Kidney capillary endothelial cell (primary cell): ENCODE measurements around the gene CD151.

ENCODE experiments used
- DNase-seq: peaks from one replicate; pipeline ENCODE4 v3.0.0-alpha.2; 2018; ENCODE audit warnings: low spot score

CD151 gene

GRCh38 chr11:797296-798092 lies 35.3 kb upstream of the CD151 start:
- no peak for DNase-seq

DNA sequence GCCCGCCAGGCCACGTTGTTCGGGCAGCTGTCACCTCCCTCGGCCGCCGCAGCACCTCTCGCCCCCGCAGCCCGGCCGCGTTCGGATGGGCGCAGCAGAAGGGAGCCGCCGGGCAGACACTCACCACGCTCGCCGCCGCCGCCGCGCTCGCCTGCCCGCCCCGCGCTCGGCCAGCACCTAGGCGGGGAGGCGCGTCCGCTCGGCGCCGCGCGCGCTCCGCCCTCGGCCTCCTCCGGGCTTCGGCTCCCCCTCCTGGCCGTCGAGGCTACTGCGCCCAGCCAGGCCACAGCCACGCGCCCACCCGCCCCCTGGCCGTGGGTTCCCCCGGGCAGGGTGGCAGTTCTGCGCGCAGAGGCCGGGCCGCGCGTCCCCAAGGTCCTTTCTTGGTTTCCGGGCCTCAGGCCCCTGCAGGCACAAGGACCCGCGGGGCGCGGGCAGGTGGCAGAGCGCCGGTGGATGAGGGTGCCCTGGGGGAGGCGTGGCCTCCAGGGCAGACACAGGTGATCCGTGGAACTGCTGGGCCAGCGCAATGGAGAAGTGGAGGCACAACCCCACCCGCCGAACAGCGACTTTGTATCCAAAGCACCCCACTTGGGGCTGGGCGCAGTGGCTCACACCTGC lies 34.5 kb upstream of the CD151 start, which contains the start of gene SLC25A22:
Gene SLC25A22, minus strand, starts transcription at position 189 of the 621 bp plus-strand sequence. CDS start 3,275 bp downstream, outside the sequence.
- DNase-seq: peak; percentile 82

DNA sequence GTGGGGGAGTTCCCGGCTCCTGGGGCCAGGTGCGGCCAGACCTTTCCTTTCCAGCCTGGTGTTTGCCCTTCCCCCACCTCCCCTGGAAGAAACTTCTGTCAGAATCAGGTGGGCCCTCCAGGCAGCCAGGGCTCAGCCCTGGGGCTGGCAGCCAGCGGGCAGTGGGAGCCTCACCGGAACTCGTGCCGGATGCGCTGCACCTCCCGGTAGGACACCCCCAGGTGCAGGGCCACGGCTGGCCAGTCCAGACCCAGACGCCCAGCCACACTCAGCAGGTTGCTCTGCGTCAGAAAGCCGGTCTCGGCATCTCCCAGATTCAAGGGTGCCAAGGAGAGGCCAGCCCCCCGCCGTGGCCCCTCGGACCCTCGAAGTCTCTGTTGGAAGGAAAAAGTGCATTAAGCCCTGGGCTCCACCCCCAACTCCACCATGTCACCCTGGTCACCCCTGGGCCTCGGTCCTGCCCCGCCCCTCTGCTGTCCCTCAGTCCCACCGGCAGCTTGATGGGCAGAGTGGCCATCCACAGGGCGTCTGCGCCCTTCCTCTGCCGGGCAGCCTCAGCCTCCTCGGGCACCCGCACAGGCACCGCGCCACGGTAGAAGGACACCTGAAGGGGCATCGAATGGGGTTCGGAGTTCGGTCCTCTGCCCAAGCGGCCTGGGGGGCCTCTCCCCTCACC lies 33.0 kb upstream of the CD151 start:
- DNase-seq: no peak

GRCh38 chr11:800473-800872 lies 32.3 kb upstream of the CD151 start:
- DNase-seq: no peak

DNA sequence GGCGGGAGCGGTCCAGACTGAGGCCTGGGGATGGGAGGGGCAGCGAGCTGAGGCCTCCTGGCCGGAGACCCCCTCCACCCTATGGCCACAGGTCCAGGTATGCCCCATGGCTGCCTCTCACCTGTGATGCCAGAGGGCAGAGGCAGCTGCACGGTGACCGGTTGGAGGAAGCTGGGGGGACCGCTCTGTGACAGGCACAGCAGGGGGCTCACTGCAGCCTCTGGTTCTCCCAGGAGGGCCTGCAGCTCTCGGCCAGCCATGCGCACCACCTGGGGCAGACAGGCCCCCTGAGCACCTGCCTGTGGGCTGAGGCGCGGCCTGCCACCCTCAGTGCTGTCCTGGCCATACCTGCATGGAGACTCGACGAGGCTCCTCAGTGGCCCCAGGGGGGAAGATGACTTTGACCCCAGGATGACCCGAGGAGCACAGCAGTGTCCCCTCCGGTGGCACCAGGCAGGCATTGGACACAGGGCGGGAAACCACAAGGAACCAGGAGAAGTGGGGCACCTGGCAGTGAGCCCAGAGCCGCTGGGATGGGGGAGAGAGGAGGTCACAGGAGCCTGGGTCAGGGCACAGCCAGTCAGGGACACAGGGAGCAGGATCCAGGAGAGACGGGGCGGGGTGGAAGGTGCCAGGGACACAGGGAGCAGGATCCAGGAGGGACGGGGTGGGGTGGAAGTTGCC lies 31.5 kb upstream of the CD151 start:
- no peak for DNase-seq

DNA sequence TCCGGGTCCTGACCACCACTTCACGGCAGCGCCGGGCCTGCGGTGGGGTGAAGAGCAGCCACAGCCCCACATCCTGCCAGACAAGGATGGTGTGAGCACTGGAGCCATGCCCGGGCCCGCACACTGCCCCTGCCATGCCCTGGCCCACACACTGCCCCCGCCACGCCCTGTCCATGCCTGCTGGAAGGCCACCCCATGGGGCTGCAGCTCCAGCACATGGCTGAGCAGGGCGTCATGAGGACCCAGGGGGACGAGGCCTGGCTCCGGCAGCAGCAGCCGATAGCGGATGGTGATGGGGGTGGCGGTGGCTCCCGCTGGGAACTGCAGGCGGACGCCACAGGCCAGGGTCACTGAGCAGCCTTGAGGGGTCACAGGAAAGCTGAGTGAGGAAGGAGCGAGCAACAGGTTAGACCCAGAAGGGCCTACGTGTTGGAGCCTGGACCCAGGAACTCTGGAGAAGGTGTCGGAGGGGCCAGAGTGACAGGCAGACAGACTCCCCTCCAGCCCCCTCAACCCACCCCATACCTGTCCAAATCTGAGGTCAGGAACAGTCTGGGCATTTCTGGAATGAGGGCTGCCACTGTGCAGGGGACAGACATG lies 30.6 kb upstream of the CD151 start:
- no peak for DNase-seq

- no peak for DNase-seq
Observed at GRCh38 chr11:802693-803466, 29.9 kb upstream of the CD151 start.

DNA sequence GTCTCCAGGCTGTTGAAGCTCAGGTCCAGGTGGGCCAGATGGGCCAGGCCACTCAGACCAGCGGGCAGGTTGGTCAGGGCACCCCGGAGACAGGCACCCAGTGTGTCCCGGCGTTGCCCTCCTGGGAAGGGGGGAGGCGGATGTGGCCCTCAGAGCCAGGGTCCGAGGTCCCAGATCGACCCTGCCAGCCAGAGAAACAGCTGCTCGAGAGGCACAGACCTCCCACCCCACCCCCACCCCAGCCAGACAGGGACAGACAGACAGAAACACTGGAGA lies 29.3 kb upstream of the CD151 start:
- no peak for DNase-seq

DNA sequence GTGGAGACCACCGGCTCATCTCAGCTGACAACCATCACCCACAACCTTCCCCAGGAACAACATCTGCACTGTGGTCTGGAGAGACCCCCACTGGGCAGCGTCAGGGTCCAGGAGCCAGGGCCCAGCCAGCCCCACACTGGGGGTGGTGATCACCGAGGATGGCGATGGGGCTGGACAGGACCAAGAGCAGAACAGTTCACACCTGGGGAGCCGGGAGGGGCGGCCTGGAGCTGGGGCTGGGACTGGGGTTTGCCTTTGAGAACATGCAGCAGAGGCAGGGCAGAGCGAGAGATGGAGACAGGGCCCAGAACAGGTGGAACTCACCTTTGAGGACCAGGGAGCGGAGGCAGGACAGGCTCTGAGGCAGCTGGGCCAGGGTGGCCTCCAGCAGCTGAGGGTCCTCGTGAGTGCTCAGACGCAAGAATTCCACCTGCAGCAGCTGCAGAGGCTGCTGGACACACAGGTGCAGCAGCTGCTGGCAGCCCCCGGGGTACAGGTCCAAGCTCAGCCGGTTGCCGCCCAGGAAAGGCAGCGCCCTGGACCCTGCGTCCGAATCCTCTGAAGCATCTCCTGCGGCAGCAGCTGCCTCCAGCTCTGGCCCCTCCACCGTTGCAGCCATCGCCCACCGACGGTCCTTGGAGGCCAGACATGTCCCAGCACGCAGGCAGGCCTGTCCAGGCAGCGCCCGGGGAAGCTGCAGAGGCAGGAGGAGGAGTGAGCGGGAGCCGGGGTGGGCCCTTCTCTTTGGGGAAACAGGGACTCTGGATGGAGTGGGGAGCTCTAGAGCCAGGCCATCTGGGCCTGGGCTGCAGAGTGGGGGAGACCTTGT lies 28.8 kb upstream of the CD151 start:
- no peak for DNase-seq

- DNase-seq: no peak
Observed at GRCh38 chr11:804599-804964, 28.2 kb upstream of the CD151 start.

DNA sequence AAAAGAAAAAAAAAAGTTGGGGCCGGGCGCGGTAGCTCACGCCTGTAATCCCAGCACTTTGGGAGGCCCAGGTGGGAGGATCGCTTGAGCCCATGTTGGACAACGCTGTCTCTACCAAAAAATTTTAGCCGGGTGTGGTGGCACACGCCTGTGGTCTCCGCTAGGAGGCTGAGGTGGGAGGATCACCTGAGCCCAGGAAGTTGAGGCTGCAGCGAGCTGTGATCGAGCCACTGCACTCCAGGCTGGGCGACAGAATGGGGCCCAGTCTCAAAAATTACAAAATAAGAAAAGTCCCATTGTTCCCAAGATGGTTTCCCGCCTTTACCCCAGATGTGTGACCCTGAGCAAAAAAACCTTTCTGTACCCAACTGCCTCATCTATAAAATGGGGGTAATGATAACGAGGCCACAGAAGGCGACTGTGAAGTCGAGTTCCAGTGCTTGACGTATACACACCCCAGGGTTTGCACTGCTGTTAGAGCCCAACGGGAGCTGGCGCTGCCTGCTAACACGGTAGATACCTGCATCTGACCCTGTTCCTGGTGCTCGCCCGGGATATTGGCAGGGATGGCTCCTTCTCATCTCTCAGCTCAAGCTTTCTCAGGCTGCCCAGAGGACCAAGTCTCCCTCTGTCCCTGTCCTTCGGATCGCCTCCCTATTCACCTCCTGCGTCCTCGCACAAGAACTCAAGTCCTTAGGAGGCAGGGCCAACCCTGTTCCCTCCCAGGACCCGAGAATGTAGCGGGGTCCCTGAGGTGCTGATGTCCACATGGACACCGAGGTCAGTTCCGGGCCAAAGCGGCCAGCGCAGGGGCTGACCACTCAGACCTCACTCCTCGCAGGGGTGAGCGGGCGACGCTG lies 24.1 kb upstream of the CD151 start:
- DNase-seq: no peak

DNA sequence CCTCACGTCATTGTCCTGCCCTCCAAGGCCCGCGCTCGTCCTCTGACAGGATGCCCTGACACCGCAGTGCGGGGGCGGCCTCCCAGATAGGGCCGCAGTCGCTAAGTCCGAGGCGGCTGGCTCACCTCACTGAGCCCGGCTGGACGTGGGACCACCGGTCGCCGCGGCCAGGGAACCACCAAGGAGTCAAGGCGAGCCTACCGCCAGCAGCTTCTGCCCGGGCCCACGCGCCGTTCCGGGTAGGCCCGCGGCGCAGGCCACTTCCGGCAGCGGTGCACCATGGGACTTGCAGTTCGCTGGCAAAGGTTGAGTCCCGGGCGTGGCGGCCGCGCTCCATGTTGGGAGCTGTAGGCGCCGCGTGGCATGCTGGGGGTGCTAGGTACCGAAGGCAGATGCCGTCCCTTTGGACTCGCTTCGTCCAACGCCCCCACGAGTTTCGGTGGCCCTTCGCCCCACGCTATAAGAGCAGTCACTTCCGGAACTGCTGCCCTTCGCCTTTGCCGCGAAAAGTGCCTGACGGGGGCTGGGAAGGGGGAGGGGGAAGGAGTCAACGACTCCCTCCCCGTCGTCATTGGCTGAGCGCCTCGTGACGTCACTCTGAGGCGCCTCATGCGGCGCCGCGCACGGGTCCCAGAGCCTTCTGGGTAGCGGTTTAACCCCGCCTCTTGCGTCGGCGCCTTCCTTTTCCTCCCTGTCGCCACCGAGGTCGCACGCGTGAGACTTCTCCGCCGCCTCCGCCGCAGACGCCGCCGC lies 23.3 kb upstream of the CD151 start, which contains the start of gene RPLP2:
Gene RPLP2, plus strand, starts transcription at position 681 of the 753 bp plus-strand sequence. CDS start 268 bp downstream, outside the sequence.
- peak; percentile 98 for DNase-seq

DNA sequence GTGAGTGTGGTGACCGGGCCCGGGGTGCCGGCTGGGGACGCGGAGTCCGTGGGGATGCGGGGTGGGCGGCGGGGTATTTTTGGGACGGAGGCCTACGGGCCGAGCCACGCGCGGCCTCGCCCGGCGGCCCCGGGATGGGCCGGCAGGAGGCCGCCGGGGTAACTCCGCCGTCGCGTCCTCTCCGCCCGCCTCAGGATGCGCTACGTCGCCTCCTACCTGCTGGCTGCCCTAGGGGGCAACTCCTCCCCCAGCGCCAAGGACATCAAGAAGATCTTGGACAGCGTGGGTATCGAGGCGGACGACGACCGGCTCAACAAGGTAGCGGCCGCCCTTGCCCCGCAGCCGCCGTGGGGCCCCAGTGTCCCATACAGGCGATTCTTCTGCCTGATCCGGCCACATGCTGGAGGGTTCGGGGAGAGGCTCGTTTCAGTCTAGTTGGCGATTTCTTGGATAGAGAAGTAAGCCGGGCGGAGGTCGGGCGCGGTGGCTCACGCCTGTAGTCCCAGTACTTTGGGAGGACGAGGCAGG lies 22.6 kb upstream of the CD151 start:
- DNase-seq: no peak

DNA sequence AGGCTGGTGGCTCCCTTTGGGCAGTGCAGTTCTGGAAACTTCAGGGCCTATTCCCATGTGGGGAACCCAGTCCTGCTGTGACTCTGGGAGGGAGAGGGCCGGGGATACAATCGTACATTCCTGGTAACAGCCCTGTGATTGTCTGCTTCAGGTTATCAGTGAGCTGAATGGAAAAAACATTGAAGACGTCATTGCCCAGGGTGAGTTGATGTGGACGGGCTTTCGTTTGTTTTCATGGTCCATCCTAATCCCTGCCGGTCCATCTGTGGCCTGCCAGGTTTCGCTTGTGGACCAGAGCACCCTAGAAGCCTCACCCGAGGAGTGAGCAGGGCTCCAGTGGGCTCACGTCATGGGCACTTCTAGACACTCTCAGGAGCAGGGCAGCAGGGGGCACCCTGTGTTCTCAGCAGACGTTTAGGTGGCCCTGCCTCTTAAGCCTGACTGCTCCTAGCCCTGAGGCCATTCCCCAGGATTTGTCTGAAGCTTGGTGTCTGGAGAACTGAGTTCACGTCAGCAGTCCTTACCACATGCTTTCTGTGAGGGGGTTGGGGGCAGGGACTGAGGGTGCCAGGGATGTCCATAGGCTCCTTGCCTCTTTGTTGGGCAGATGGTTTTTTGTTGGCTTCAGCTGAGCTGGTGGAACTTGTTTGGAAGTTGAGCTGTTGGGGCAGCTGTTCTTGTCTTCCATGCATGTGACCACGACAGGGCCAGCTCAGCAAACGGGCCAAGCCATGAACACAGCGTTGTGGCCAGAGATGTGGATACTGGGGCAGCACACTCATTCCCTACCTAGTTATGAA lies 21.1 kb upstream of the CD151 start:
- DNase-seq: no peak

DNA sequence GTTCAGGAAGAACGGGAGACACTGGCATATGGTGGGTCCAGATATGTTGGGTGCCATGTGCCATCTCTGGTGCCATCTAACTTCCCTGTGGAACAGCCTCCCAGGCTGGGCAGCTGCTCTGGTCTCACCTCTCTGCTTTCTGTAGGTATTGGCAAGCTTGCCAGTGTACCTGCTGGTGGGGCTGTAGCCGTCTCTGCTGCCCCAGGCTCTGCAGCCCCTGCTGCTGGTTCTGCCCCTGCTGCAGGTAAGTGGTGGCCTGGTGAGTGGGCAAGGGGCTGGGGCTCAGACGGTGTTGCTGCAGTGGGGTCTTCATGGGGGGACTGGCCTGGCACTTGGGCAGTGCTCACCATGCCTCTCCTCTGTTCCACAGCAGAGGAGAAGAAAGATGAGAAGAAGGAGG lies 20.4 kb upstream of the CD151 start:
- no peak for DNase-seq

GRCh38 chr11:813072-813455 lies 19.7 kb upstream of the CD151 start:
- DNase-seq: no peak

DNA sequence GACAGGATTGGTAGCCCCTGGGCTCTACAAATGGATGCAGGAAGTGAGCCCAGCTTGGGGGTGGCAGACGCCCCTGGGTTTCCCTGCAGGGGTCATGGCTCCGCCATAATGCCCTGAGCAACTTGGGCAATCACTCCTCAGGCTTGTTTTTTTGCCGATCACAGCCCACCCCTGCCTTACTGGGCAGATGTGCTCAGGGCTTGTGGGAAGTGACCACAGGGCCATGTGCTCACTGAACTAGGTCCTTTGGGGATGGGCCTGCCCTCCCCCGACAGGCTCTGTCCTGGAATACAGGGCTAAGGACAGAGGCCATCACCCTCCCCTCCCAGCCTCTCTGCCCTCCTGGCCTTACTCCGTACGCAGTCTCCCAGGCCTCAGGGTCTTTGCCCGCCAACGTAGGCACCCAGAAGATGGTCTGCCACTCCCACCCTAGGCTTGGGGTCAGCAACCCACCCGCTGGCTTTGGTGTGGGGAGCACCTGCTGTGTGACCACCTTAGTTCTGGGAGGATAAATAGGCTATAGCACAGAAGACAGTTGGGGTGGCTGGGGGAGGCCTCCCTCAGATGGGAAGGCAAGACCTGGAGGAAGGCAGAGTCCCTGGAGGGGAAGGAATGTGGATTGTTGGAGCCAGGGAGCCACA lies 19.2 kb upstream of the CD151 start:
- DNase-seq: no peak
